Fibroblast of skin of abdomen (primary cell): ENCODE data around the gene NYNRIN. TPM values are rescaled to one million over a fixed set of nuclear protein-coding genes. Genes with fewer than 3 reads are reported as not detected.
"Not testable (repeated sequence)": the region's sequence is repeated elsewhere in the genome, so short reads cannot be mapped to it uniquely, and the experiment has no call there.

Experiments used
- DNase-seq: peaks from one replicate; pipeline ENCODE4 v3.0.0-alpha.2; 2013
- polyA plus RNA-seq, 2 experiments: library from polyadenylated mRNA; unstranded; fragments of 120-200 nt; gene quantifications; one replicate each; pipeline ENCODE4 v1.2.1, GENCODE V29; 2013; ENCODE audit not compliant: insufficient read length in 2 of 2

Gene NYNRIN
- polyA plus RNA-seq (2013, experiment 1 of 2; ENCODE audit: insufficient read length), result 20.3 TPM
- 19.0 TPM for polyA plus RNA-seq (2013, experiment 2 of 2; ENCODE audit: insufficient read length)

GRCh38 chr14:24398653-24399446 lies at the start of gene NYNRIN:
TSS of gene NYNRIN (plus strand) at chr14:24399003. CDS start at chr14:24399247, 244 bp downstream.
- DNase-seq, result peak; percentile 49

- DNase-seq, result no peak
These were observed 49.1 kb upstream of the NYNRIN start for GRCh38 chr14:24349742-24350141.

GRCh38 chr14:24351517-24351916 lies 47.3 kb upstream of the NYNRIN start:
- no peak for DNase-seq

GRCh38 chr14:24353559-24354481 lies 45.0 kb upstream of the NYNRIN start:
- DNase-seq, result peak; percentile 61

GRCh38 chr14:24354482-24354825 lies 44.3 kb upstream of the NYNRIN start:
- not testable (repeated sequence) for DNase-seq

- no peak for DNase-seq
These were observed 43.8 kb upstream of the NYNRIN start for GRCh38 chr14:24355009-24355408.

- no peak for DNase-seq
These were observed 42.6 kb upstream of the NYNRIN start for GRCh38 chr14:24356208-24356607.

DNA sequence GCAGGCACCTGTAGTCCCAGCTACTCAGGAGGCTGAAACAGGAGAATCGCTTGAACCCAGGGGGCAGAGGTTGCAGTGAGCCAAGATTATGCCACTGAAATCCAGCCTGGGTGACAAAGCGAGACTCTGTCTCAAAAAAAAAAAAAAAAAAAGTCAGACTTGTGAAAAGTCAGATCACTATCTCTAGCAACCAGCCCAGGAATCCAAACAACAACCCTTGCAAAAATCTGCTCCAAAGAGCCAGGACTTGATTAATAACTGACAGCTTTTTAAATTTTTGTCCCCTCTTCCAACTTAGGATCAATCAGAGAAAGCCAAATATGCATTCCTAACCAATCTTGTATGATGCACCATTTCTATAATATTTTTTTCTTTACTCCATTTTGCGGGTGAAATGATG lies 38.5 kb upstream of the NYNRIN start:
- DNase-seq, result no peak

- DNase-seq, result no peak
These were observed 37.5 kb upstream of the NYNRIN start for GRCh38 chr14:24361326-24361725.

GRCh38 chr14:24362241-24362960 lies 36.4 kb upstream of the NYNRIN start:
- DNase-seq, result peak; percentile 63

- no peak for DNase-seq
These were observed 35.4 kb upstream of the NYNRIN start for GRCh38 chr14:24363401-24363800.

DNA sequence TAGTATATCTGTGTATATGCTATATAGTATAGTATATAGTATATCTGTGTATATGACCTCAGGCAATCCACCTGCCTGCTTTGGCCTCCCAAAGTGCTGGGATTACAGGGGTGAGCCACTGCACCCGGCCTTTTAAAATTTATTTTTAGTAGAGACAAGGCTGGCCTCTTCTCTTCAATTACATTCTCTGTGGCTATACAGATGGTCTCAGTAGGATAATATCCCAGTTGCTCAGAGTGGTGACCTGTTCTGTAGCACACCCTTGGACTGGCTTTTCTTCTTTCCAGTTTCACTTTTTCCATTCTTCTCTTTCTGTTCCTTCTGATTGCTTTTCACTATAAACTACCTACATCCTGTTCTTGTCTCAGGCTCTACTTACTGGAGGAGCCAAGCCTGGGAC lies 34.0 kb upstream of the NYNRIN start:
- no peak for DNase-seq

- DNase-seq, result peak; percentile 90
These were observed 33.0 kb upstream of the NYNRIN start for GRCh38 chr14:24365600-24366412.

- no peak for DNase-seq
These were observed 32.4 kb upstream of the NYNRIN start for GRCh38 chr14:24366413-24366720.

- DNase-seq, result peak; percentile 98
These were observed 31.9 kb upstream of the NYNRIN start for GRCh38 chr14:24366721-24367513.

DNA sequence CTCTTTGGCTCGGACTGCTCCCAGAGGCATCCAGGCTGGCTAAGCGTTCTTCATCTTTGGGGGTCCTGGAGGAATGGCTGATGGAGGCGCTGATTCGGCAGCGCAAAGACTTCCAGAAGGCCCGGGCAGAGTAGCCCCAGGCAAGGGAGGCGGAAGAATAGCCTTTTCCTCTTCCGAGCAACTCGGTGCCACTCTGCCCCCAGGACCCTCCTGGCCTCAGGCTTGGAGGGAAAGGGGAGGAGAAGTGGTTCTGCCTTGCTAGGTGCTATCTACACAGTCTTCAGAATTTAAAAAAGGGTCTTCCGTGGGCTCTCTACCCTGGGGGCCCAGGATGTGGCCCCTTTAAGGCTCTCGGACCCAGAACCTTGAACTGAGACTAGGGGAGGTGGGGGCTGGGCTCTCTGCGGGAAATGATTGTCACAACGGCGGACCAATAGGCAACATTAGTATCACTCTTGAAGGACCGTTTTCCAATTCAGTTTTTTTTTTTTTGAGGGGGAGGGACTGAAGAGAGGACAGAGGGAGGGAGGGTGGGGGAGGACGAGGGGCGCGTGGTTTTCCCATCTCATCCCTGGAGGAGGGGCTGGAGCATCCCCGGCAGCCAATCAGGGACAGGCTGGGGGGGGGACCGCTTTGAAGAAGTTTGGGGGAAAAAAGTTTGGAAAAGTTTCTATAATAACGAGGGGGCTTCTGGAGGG lies 31.1 kb upstream of the NYNRIN start, which contains the start of gene NFATC4:
NFATC4 (plus strand) TSS at position 671 of the 698 bp plus-strand sequence. CDS start 157 bp downstream, outside the sequence.
- peak; percentile 99 for DNase-seq

DNA sequence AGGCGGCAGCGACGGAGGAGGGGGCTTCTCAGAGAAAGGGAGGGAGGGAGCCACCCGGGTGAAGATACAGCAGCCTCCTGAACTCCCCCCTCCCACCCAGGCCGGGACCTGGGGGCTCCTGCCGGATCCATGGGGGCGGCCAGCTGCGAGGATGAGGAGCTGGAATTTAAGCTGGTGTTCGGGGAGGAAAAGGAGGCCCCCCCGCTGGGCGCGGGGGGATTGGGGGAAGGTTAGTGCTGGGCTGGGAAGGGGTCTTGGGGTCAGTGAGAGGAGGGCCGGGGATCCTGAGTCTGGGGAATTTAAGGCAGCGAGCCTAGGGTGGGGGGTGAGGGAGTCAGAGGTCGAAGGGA lies 30.6 kb upstream of the NYNRIN start:
- no peak for DNase-seq

- DNase-seq, result peak; percentile 94
These were observed 30.1 kb upstream of the NYNRIN start for GRCh38 chr14:24368562-24369252.

GRCh38 chr14:24369463-24369862 lies 29.3 kb upstream of the NYNRIN start:
- DNase-seq, result no peak
